HG03342 (cell line): ENCODE measurements around the gene MYOT.
A peak's percentile ranks its signal among the peaks of the same experiment; 100 is the strongest.
"Not testable (repeated sequence)": the region's sequence is repeated elsewhere in the genome, so short reads cannot be mapped to it uniquely, and the experiment has no call there.

Experiments used
- ATAC-seq: cut with Tn5 transposase; IDR thresholded peaks from one replicate; pipeline ENCODE4 v1.9.1; 2021; ENCODE audit warnings: mild to moderate bottlenecking, moderate library complexity; ENCODE audit not compliant: unreplicated experiment

MYOT gene

GRCh38 chr5:137853165-137853564 is 14.5 kb upstream of the MYOT start:
- not testable (repeated sequence) for ATAC-seq

- no peak for ATAC-seq
These were observed 11.5 kb upstream of the MYOT start for GRCh38 chr5:137856201-137856600.

GRCh38 chr5:137856916-137857862 is 10.5 kb upstream of the MYOT start:
- peak; percentile 35 for ATAC-seq

- peak; percentile 82 for ATAC-seq
These were observed 9.3 kb upstream of the MYOT start for GRCh38 chr5:137858223-137858916.

GRCh38 chr5:137858954-137859353 is 8.7 kb upstream of the MYOT start:
- ATAC-seq: no peak

GRCh38 chr5:137862251-137862650 is 5.4 kb upstream of the MYOT start:
- ATAC-seq: no peak

GRCh38 chr5:137863653-137864052 is 4.0 kb upstream of the MYOT start:
- ATAC-seq: not testable (repeated sequence)

- ATAC-seq: no peak
These were observed 895 bp upstream of the MYOT start for GRCh38 chr5:137866541-137867388.

GRCh38 chr5:137870647-137871339 is 3.1 kb downstream of the MYOT start:
- no peak for ATAC-seq

- no peak for ATAC-seq
These were observed 3.9 kb downstream of the MYOT start for GRCh38 chr5:137871571-137871970.

- ATAC-seq: no peak
These were observed 4.8 kb downstream of the MYOT start for GRCh38 chr5:137872466-137872865.

GRCh38 chr5:137876101-137876500 is 8.4 kb downstream of the MYOT start:
- ATAC-seq: no peak

- no peak for ATAC-seq
These were observed 12.7 kb downstream of the MYOT start for GRCh38 chr5:137880313-137880712.

GRCh38 chr5:137887831-137888230 is 20.2 kb downstream of the MYOT start:
- no peak for ATAC-seq

GRCh38 chr5:137888466-137888862 is 20.8 kb downstream of the MYOT start:
- no peak for ATAC-seq

GRCh38 chr5:137888863-137889759 is 21.5 kb downstream of the MYOT start, which contains the start of gene PKD2L2:
PKD2L2 (plus strand) TSS chr5:137889457; CDS start chr5:137889492, 35 bp downstream.
- ATAC-seq: peak; percentile 95

- no peak for ATAC-seq
These were observed 23.2 kb downstream of the MYOT start for GRCh38 chr5:137890845-137891244.

GRCh38 chr5:137891849-137892248 is 24.2 kb downstream of the MYOT start:
- no peak for ATAC-seq

- no peak for ATAC-seq
These were observed 26.9 kb downstream of the MYOT start for GRCh38 chr5:137894586-137894985.
